ENCODE data around the gene CCNY.

CCNY gene

DNA sequence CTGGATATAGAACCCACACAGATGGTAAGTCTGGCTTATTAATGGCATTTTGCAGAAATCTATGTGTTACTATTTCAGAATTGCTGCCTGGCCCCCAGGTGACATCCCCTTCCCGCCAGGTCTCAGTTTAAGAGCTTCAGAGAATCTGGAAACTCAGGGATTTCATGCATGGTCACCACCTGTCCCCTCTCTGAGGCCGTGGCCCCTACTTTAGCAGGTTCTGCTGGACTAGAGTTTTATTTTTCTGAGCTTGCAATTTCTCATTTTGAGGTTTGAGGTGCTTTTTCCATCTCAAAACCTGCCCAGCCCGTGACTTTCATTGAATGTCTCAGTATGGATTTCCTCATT lies 244.1 kb downstream of the CCNY start:
- H3K27ac ChIP-seq = no peak overlapping the region
- H3K36me3 ChIP-seq = peaks cover 7% of the 10 kb centered on the region
- TF ChIP-seq, protein P1, sequence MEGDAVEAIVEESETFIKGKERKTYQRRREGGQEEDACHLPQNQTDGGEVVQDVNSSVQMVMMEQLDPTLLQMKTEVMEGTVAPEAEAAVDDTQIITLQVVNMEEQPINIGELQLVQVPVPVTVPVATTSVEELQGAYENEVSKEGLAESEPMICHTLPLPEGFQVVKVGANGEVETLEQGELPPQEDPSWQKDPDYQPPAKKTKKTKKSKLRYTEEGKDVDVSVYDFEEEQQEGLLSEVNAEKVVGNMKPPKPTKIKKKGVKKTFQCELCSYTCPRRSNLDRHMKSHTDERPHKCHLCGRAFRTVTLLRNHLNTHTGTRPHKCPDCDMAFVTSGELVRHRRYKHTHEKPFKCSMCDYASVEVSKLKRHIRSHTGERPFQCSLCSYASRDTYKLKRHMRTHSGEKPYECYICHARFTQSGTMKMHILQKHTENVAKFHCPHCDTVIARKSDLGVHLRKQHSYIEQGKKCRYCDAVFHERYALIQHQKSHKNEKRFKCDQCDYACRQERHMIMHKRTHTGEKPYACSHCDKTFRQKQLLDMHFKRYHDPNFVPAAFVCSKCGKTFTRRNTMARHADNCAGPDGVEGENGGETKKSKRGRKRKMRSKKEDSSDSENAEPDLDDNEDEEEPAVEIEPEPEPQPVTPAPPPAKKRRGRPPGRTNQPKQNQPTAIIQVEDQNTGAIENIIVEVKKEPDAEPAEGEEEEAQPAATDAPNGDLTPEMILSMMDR (IDR thresholded peaks at IDR 0.05) = no peak

GRCh38 chr10:35581655-35582054 lies 245.3 kb downstream of the CCNY start:
- TF ChIP-seq, protein P1 (IDR thresholded peaks at IDR 0.05) = no peak
- H3K9me3 ChIP-seq = no peaks in the 10 kb centered on the region

More for the DNA sequence above, 244.1 kb downstream of the CCNY start:
- Histone ChIP-seq H3K9me3 (no peaks in the 10 kb centered on the region), H3K27me3 (peaks cover 12% of the 10 kb centered on the region), H3K4me3 (ENCODE audit: low read depth in 1 of 2, low read length in 1 of 2) (no peak overlapping the region), H3K4me1 (ENCODE audit: control insufficient read depth in 1 of 2, insufficient read depth in 1 of 2, low read depth in 1 of 2, low read length in 1 of 2) (peaks cover 15 to 18% of the 10 kb centered on the region in 2 experiments)

DNA sequence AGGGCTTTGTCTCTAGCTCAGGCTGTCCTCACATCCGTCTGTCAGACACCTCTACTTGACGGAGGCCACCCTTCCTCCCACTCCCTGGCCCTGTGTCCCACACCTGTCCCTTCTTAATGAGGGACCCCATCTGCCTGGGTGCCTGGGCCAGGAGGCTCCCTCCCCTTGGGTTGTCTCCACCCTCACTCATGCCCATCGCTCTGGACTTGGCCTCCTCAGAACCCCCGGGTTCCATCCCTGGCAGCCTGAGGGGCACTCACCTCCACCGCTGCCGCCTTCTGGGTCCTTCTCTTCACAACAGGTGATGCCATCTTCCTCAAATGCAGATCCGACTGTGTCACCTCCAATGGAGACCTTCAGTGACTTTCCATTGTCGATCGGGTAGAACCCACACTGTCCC lies 248.6 kb downstream of the CCNY start:
- H3K9me3 ChIP-seq = no peaks in the 10 kb centered on the region
- TF ChIP-seq, protein P1 (IDR thresholded peaks at IDR 0.05) = no peak
- H3K4me3 ChIP-seq (ENCODE audit: low read depth in 1 of 2, low read length in 1 of 2) = no peak overlapping the region
- no peaks in the 10 kb centered on the region for H3K36me3 ChIP-seq
- peaks cover 28 to 29% of the 10 kb centered on the region in 2 experiments for H3K4me1 ChIP-seq (ENCODE audit: control insufficient read depth in 1 of 2, insufficient read depth in 1 of 2, low read depth in 1 of 2, low read length in 1 of 2)
- H3K27ac ChIP-seq = no peak overlapping the region
- peaks cover 15% of the 10 kb centered on the region for H3K27me3 ChIP-seq

More at GRCh38 chr10:35581655-35582054, 245.3 kb downstream of the CCNY start:
- peaks cover 12% of the 10 kb centered on the region for H3K27me3 ChIP-seq
- peaks cover 28 to 29% of the 10 kb centered on the region in 2 experiments for H3K4me1 ChIP-seq (ENCODE audit: control insufficient read depth in 1 of 2, insufficient read depth in 1 of 2, low read depth in 1 of 2, low read length in 1 of 2)
- no peaks in the 10 kb centered on the region for H3K36me3 ChIP-seq
- H3K4me3 ChIP-seq (ENCODE audit: low read depth in 1 of 2, low read length in 1 of 2) = no peak overlapping the region
- no peak overlapping the region for H3K27ac ChIP-seq

- H3K4me3 ChIP-seq (ENCODE audit: low read depth in 1 of 2, low read length in 1 of 2) = no peak overlapping the region
- H3K27me3 ChIP-seq = peaks cover 15% of the 10 kb centered on the region
- H3K27ac ChIP-seq = no peak overlapping the region
- H3K9me3 ChIP-seq = no peaks in the 10 kb centered on the region
- TF ChIP-seq, protein P1 (IDR thresholded peaks at IDR 0.05) = no peak
- peaks cover 28 to 29% of the 10 kb centered on the region in 2 experiments for H3K4me1 ChIP-seq (ENCODE audit: control insufficient read depth in 1 of 2, insufficient read depth in 1 of 2, low read depth in 1 of 2, low read length in 1 of 2)
- no peaks in the 10 kb centered on the region for H3K36me3 ChIP-seq
These were observed 249.0 kb downstream of the CCNY start for GRCh38 chr10:35585356-35585755.

- H3K4me1 ChIP-seq (ENCODE audit: control insufficient read depth in 1 of 2, insufficient read depth in 1 of 2, low read depth in 1 of 2, low read length in 1 of 2) = peaks cover 28 to 29% of the 10 kb centered on the region in 2 experiments
- no peak overlapping the region for H3K4me3 ChIP-seq (ENCODE audit: low read depth in 1 of 2, low read length in 1 of 2)
- H3K27me3 ChIP-seq = peaks cover 15% of the 10 kb centered on the region
- no peak overlapping the region for H3K27ac ChIP-seq
- no peaks in the 10 kb centered on the region for H3K9me3 ChIP-seq
- TF ChIP-seq, protein P1 (IDR thresholded peaks at IDR 0.05) = no peak
- no peaks in the 10 kb centered on the region for H3K36me3 ChIP-seq
These were observed 249.7 kb downstream of the CCNY start for GRCh38 chr10:35585903-35586535.

Measured in neutrophil (primary cell).